ENCODE results near the gene CFAP77.

GRCh38 chr9:132390966-132391365 lies 19.0 kb upstream of the CFAP77 start:
- no peak for TF ChIP-seq ZNF8 (CRISPR knock-in tag; IDR thresholded peaks at IDR 0.05)
- no peak for TF ChIP-seq RARB (CRISPR knock-in tag; IDR thresholded peaks at IDR 0.05)
- TF ChIP-seq BACH2 (CRISPR knock-in tag; IDR thresholded peaks at IDR 0.05; ENCODE audit: borderline replicate concordance) = no peak
- no peak for TF ChIP-seq CREB5 (CRISPR knock-in tag; IDR thresholded peaks at IDR 0.05; ENCODE audit: low read depth)
- TF ChIP-seq PATZ1 (CRISPR knock-in tag; IDR thresholded peaks at IDR 0.05; ENCODE audit: borderline replicate concordance) = no peak
- TF ChIP-seq CSDC2 (CRISPR knock-in tag; IDR thresholded peaks at IDR 0.05) = no peak
- TF ChIP-seq TCF4 (CRISPR knock-in tag; IDR thresholded peaks at IDR 0.05; ENCODE audit: borderline replicate concordance) = no peak
- TF ChIP-seq ISL1 (CRISPR knock-in tag; IDR thresholded peaks at IDR 0.05) = no peak
- TF ChIP-seq ESRRG (CRISPR knock-in tag; IDR thresholded peaks at IDR 0.05) = no peak
- TF ChIP-seq TOX (CRISPR knock-in tag; IDR thresholded peaks at IDR 0.05; ENCODE audit: borderline replicate concordance) = no peak
- TF ChIP-seq ZFP3 (CRISPR knock-in tag; IDR thresholded peaks at IDR 0.05) = no peak
- TF ChIP-seq PPARA (CRISPR knock-in tag; IDR thresholded peaks at IDR 0.05; ENCODE audit: borderline replicate concordance) = no peak
- TF ChIP-seq SNAI2 (CRISPR knock-in tag; IDR thresholded peaks at IDR 0.05) = no peak
- no peak for TF ChIP-seq ARNTL (CRISPR knock-in tag; IDR thresholded peaks at IDR 0.05; ENCODE audit: borderline replicate concordance, low read depth)

Measured in SK-N-SH treated with all-trans-retinoic acid at 6 μM for 48 hours (cell line).